ENCODE data around the gene DENND1A. TPM values are rescaled to one million over a fixed set of nuclear protein-coding genes. Genes with fewer than 3 reads are reported as not detected.

The DENND1A gene
- total RNA-seq, 1 experiment from 2014 or later: 23.5 TPM

DNA sequence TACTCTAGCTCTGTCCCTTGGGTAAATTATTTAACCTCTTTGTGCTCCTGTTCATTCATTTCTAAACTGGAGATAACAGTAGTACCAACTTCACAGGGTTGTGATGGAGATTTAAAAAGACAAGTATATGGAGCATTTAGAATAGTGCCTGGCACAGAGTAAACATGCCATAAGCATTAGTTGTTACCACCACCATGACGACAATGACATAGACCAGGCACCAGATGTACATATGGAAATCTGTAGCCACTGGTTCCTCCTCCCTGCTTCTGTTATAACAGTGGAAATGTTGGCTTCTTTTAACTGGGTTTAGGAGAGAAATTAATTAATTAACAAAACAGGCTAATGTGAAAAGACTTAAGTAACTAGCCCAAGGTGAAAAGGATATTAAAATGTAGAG, 217.5 kb downstream of the DENND1A start (continued):
- TF ChIP-seq, protein P1, sequence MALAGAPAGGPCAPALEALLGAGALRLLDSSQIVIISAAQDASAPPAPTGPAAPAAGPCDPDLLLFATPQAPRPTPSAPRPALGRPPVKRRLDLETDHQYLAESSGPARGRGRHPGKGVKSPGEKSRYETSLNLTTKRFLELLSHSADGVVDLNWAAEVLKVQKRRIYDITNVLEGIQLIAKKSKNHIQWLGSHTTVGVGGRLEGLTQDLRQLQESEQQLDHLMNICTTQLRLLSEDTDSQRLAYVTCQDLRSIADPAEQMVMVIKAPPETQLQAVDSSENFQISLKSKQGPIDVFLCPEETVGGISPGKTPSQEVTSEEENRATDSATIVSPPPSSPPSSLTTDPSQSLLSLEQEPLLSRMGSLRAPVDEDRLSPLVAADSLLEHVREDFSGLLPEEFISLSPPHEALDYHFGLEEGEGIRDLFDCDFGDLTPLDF (CRISPR knock-in tag; IDR thresholded peaks at IDR 0.05): no peak
- TF ChIP-seq, protein P2, sequence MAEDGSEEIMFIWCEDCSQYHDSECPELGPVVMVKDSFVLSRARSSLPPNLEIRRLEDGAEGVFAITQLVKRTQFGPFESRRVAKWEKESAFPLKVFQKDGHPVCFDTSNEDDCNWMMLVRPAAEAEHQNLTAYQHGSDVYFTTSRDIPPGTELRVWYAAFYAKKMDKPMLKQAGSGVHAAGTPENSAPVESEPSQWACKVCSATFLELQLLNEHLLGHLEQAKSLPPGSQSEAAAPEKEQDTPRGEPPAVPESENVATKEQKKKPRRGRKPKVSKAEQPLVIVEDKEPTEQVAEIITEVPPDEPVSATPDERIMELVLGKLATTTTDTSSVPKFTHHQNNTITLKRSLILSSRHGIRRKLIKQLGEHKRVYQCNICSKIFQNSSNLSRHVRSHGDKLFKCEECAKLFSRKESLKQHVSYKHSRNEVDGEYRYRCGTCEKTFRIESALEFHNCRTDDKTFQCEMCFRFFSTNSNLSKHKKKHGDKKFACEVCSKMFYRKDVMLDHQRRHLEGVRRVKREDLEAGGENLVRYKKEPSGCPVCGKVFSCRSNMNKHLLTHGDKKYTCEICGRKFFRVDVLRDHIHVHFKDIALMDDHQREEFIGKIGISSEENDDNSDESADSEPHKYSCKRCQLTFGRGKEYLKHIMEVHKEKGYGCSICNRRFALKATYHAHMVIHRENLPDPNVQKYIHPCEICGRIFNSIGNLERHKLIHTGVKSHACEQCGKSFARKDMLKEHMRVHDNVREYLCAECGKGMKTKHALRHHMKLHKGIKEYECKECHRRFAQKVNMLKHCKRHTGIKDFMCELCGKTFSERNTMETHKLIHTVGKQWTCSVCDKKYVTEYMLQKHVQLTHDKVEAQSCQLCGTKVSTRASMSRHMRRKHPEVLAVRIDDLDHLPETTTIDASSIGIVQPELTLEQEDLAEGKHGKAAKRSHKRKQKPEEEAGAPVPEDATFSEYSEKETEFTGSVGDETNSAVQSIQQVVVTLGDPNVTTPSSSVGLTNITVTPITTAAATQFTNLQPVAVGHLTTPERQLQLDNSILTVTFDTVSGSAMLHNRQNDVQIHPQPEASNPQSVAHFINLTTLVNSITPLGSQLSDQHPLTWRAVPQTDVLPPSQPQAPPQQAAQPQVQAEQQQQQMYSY (CRISPR knock-in tag; IDR thresholded peaks at IDR 0.05): no peak
- no peak for TF ChIP-seq GTF2I (CRISPR knock-in tag; conservative IDR thresholded peaks at IDR 0.05)

- DNase-seq (ENCODE audit: low spot score): no peak
- ATAC-seq: no peak
- Mint-ChIP-seq H3K27me3 (ENCODE audit: low read depth) (no peaks in the 10 kb centered on the region), H3K36me3 (no peaks in the 10 kb centered on the region), H3K4me1 (peaks cover 9% of the 10 kb centered on the region), H3K4me3 (no peak overlapping the region), H3K27ac (no peak overlapping the region), H3K9me3 (no peaks in the 10 kb centered on the region)
- POLR2A ChIA-PET: no interaction called here
- CTCF ChIA-PET: no interaction called here
- TF ChIP-seq ZNF138 (CRISPR knock-in tag; conservative IDR thresholded peaks at IDR 0.05) (no peak), FOXJ3 (CRISPR knock-in tag; IDR thresholded peaks at IDR 0.05; ENCODE audit: borderline replicate concordance) (no peak), MYBL2 (CRISPR knock-in tag; IDR thresholded peaks at IDR 0.05) (no peak), IRF2 (CRISPR knock-in tag; IDR thresholded peaks at IDR 0.05; ENCODE audit: borderline replicate concordance, low read depth) (no peak), SMAD3 (CRISPR knock-in tag; IDR thresholded peaks at IDR 0.05; ENCODE audit: borderline replicate concordance) (no peak), ETV6 (CRISPR knock-in tag; IDR thresholded peaks at IDR 0.05) (no peak), NR3C1 (CRISPR knock-in tag; conservative IDR thresholded peaks at IDR 0.05; ENCODE audit: low read depth) (no peak), NFATC4 (CRISPR knock-in tag; IDR thresholded peaks at IDR 0.05) (no peak), ZNF396 (CRISPR knock-in tag; IDR thresholded peaks at IDR 0.05; ENCODE audit: borderline replicate concordance) (no peak), CREM (CRISPR knock-in tag; IDR thresholded peaks at IDR 0.05) (no peak), E2F5 (CRISPR knock-in tag; IDR thresholded peaks at IDR 0.05) (no peak), NFYB (CRISPR knock-in tag; conservative IDR thresholded peaks at IDR 0.05; ENCODE audit: low read depth) (no peak), ZSCAN18 (CRISPR knock-in tag; IDR thresholded peaks at IDR 0.05) (no peak), IRF1 (CRISPR knock-in tag; IDR thresholded peaks at IDR 0.05) (no peak)
- TF ChIP-seq, protein P3, sequence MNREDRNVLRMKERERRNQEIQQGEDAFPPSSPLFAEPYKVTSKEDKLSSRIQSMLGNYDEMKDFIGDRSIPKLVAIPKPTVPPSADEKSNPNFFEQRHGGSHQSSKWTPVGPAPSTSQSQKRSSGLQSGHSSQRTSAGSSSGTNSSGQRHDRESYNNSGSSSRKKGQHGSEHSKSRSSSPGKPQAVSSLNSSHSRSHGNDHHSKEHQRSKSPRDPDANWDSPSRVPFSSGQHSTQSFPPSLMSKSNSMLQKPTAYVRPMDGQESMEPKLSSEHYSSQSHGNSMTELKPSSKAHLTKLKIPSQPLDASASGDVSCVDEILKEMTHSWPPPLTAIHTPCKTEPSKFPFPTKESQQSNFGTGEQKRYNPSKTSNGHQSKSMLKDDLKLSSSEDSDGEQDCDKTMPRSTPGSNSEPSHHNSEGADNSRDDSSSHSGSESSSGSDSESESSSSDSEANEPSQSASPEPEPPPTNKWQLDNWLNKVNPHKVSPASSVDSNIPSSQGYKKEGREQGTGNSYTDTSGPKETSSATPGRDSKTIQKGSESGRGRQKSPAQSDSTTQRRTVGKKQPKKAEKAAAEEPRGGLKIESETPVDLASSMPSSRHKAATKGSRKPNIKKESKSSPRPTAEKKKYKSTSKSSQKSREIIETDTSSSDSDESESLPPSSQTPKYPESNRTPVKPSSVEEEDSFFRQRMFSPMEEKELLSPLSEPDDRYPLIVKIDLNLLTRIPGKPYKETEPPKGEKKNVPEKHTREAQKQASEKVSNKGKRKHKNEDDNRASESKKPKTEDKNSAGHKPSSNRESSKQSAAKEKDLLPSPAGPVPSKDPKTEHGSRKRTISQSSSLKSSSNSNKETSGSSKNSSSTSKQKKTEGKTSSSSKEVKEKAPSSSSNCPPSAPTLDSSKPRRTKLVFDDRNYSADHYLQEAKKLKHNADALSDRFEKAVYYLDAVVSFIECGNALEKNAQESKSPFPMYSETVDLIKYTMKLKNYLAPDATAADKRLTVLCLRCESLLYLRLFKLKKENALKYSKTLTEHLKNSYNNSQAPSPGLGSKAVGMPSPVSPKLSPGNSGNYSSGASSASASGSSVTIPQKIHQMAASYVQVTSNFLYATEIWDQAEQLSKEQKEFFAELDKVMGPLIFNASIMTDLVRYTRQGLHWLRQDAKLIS (CRISPR knock-in tag; IDR thresholded peaks at IDR 0.05; ENCODE audit: borderline replicate concordance): no peak
- TF ChIP-seq, protein P1 (CRISPR knock-in tag; IDR thresholded peaks at IDR 0.05): no peak
- TF ChIP-seq, protein P4, sequence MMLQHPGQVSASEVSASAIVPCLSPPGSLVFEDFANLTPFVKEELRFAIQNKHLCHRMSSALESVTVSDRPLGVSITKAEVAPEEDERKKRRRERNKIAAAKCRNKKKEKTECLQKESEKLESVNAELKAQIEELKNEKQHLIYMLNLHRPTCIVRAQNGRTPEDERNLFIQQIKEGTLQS (CRISPR knock-in tag; conservative IDR thresholded peaks at IDR 0.05): no peak
- TF ChIP-seq, protein P5, sequence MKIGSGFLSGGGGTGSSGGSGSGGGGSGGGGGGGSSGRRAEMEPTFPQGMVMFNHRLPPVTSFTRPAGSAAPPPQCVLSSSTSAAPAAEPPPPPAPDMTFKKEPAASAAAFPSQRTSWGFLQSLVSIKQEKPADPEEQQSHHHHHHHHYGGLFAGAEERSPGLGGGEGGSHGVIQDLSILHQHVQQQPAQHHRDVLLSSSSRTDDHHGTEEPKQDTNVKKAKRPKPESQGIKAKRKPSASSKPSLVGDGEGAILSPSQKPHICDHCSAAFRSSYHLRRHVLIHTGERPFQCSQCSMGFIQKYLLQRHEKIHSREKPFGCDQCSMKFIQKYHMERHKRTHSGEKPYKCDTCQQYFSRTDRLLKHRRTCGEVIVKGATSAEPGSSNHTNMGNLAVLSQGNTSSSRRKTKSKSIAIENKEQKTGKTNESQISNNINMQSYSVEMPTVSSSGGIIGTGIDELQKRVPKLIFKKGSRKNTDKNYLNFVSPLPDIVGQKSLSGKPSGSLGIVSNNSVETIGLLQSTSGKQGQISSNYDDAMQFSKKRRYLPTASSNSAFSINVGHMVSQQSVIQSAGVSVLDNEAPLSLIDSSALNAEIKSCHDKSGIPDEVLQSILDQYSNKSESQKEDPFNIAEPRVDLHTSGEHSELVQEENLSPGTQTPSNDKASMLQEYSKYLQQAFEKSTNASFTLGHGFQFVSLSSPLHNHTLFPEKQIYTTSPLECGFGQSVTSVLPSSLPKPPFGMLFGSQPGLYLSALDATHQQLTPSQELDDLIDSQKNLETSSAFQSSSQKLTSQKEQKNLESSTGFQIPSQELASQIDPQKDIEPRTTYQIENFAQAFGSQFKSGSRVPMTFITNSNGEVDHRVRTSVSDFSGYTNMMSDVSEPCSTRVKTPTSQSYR (CRISPR knock-in tag; IDR thresholded peaks at IDR 0.05): no peak
Measured at GRCh38 chr9:123710299-123710698, 219.6 kb downstream of the DENND1A start.
